Activated naive CD4-positive, alpha-beta T cell treated with anti-CD3 and anti-CD28 coated beads, Interleukin-2, amount 50 U/mL, for 24 hours (primary cell): ENCODE measurements around the gene HNRNPU.

Experiments used
- H3K27ac Mint-ChIP-seq: one replicate; pipeline ENCODE4 v1.8.0; 2021; ENCODE audit warnings: mild to moderate bottlenecking, mixed read lengths
- H3K27me3 Mint-ChIP-seq: one replicate; pipeline ENCODE4 v1.8.0; 2021; ENCODE audit warnings: mixed read lengths
- H3K36me3 Mint-ChIP-seq: one replicate; pipeline ENCODE4 v1.8.0; 2021; ENCODE audit warnings: mixed read lengths
- H3K4me1 Mint-ChIP-seq: one replicate; pipeline ENCODE4 v1.8.0; 2021; ENCODE audit warnings: mixed read lengths
- H3K4me3 Mint-ChIP-seq: one replicate; pipeline ENCODE4 v1.8.0; 2021; ENCODE audit warnings: mild to moderate bottlenecking, mixed read lengths
- H3K9me3 Mint-ChIP-seq: one replicate; pipeline ENCODE4 v1.8.0; 2021; ENCODE audit warnings: mixed read lengths

The HNRNPU gene

DNA sequence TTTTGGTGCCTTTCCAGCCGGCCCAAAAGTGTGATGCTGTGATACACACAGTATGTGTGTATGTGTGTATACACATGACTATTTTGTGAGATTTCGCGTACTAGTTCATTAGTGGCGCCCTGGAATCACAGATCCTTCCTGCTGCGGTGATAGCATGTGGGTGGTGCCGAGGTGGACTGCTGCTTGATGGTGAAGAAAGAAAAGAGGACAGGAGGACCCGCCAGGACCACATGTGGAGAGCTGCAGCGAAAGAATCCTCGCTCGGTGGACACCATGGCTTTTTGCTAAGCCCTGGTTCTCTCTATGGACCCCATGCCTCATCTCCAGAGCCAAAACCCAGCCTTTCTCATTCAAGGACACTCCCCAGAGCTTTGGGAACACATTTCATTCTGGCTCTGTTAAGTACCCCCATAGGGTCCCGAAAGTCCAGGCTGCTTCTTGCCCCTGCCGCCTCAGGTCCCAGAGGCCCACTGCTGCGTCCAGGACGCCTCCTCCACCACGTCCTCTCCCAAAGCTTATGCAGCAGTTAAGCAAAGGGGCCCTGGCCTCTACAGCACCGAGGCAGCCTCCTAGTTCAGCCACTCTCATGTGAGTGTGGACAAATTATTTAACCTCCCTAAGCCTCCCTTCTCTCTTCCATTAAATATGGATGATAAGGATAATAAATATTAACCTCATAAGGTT lies 61.6 kb downstream of the HNRNPU start:
- H3K4me1 Mint-ChIP-seq = peaks cover 4% of the 10 kb centered on the region
- H3K27me3 Mint-ChIP-seq = no peaks in the 10 kb centered on the region
- no peak overlapping the region for H3K4me3 Mint-ChIP-seq
- no peaks in the 10 kb centered on the region for H3K9me3 Mint-ChIP-seq
- no peak overlapping the region for H3K27ac Mint-ChIP-seq
- no peaks in the 10 kb centered on the region for H3K36me3 Mint-ChIP-seq

DNA sequence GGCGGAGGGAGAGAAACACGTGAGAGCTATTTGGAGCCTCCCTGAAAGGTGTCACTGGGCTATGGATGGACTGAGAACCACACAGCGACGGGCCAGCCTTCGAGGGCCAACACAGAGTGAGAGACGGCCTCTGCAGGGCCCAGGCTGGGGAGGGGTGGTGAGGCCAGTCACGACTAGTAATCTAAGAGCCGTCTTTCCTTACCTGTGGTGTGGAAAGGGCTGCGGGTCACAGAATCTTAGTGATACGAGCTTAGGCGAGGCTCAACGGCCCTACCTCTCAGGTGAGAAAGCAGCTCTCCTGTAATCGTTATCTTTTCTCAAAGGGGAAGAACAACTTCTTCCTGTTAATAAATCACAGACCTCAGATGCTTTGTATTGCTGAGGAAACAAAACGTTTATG lies 62.3 kb downstream of the HNRNPU start:
- H3K27me3 Mint-ChIP-seq = no peaks in the 10 kb centered on the region
- H3K36me3 Mint-ChIP-seq = no peaks in the 10 kb centered on the region
- H3K4me1 Mint-ChIP-seq = peaks cover 4% of the 10 kb centered on the region
- no peak overlapping the region for H3K27ac Mint-ChIP-seq
- H3K9me3 Mint-ChIP-seq = no peaks in the 10 kb centered on the region
- H3K4me3 Mint-ChIP-seq = no peak overlapping the region

DNA sequence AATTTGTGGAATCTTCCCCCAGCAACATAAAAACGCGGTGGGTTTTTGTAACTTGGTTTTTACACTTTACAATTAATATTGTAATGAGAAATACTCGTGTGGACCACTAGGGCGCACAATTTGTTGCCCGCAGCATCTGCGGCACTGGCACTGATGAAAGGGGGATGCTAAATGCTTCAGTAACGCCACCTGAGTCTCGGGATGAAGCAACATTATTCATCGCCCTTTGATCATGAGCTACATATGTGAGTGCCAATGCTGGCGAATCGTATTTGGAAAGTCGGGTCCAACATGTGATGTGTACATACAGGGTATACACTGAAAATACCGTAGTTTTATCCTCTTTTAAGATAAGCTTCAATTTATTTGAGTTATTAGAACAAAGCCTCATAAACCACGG lies 63.1 kb downstream of the HNRNPU start:
- Mint-ChIP-seq H3K4me1 (peaks cover 4% of the 10 kb centered on the region), H3K36me3 (no peaks in the 10 kb centered on the region), H3K9me3 (no peaks in the 10 kb centered on the region), H3K27me3 (no peaks in the 10 kb centered on the region), H3K4me3 (no peak overlapping the region), H3K27ac (no peak overlapping the region)

DNA sequence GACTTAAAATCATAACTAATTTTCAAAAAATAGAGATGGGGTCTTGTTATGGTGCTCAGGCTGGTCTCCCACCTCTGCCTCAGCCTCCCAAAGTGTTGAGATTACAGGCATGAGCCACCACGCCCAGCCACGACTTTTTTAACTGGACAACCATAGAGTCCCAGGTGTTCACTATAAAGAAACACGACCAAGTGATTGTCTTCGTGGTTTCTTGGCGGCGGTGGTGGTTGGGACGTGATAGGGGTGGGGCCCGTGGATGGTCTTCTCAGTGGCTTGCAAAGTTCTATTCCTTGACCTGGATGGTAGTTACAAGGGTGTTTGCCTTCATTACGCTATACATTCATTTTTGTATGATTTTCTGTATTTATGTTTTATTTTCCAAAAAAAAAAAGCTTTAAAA lies 63.5 kb downstream of the HNRNPU start:
- Mint-ChIP-seq H3K27ac (no peak overlapping the region), H3K4me1 (peaks cover 4% of the 10 kb centered on the region), H3K36me3 (no peaks in the 10 kb centered on the region), H3K4me3 (no peak overlapping the region), H3K27me3 (no peaks in the 10 kb centered on the region), H3K9me3 (no peaks in the 10 kb centered on the region)
